ENCODE measurements around the gene RHBDF1.

GRCh38 chr16:85865-86264 lies 13.4 kb upstream of the RHBDF1 start:
- TF ChIP-seq, protein P1, sequence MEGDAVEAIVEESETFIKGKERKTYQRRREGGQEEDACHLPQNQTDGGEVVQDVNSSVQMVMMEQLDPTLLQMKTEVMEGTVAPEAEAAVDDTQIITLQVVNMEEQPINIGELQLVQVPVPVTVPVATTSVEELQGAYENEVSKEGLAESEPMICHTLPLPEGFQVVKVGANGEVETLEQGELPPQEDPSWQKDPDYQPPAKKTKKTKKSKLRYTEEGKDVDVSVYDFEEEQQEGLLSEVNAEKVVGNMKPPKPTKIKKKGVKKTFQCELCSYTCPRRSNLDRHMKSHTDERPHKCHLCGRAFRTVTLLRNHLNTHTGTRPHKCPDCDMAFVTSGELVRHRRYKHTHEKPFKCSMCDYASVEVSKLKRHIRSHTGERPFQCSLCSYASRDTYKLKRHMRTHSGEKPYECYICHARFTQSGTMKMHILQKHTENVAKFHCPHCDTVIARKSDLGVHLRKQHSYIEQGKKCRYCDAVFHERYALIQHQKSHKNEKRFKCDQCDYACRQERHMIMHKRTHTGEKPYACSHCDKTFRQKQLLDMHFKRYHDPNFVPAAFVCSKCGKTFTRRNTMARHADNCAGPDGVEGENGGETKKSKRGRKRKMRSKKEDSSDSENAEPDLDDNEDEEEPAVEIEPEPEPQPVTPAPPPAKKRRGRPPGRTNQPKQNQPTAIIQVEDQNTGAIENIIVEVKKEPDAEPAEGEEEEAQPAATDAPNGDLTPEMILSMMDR (conservative IDR thresholded peaks at IDR 0.05): no peak
- TF ChIP-seq ZFX (IDR thresholded peaks at IDR 0.05): no peak
